Measurements from ENCODE around the gene MT3. TPM values are rescaled to one million over a fixed set of nuclear protein-coding genes. Genes with fewer than 3 reads are reported as not detected.

MT3 gene
- total and polyA plus RNA-seq, 2 of the 8 experiments (the other 6 are each of a cell fraction or from before 2014, with no cell fraction given), result 0.17 TPM; not detected in 1

GRCh38 chr16:56630134-56630533 lies 40.8 kb downstream of the MT3 start:
- peaks cover 8 to 22% of the 10 kb centered on the region in 2 experiments for H4K20me1 ChIP-seq (replicated peaks in 1 of 2; ENCODE audit: control insufficient read depth in 1 of 2, insufficient read depth in 2 of 2, low read length in 2 of 2)

More at GRCh38 chr16:56630134-56630533, 40.8 kb downstream of the MT3 start:
- no peak overlapping the region for H2BK20ac ChIP-seq (ENCODE audit: low read length)
- no peak overlapping the region for H3K4me2 ChIP-seq (ENCODE audit: insufficient read depth in 1 of 2, low read depth in 2 of 2, low read length in 2 of 2)
- no peak overlapping the region for H4K5ac ChIP-seq (ENCODE audit: insufficient read length, low read depth, low read length)
- H3K14ac ChIP-seq (ENCODE audit: insufficient read length), result no peak overlapping the region
- H3K27ac ChIP-seq (ENCODE audit: low read depth, low read length), result no peak overlapping the region
- H3K36me3 ChIP-seq (ENCODE audit: control insufficient read depth in 2 of 4, insufficient read depth in 4 of 4, low read length in 3 of 4), result no peaks in the 10 kb centered on the region; a peak in 1 of 8 replicates
- CTCF ChIA-PET (ENCODE audit: partially characterized antibody), result interaction anchor here (0.9 to 3.1 kb wide), 8 partner anchors 10 to 71 kb away, joined by 3 to 12 read pairs (median 6); no protein-coding TSS in a partner anchor
- H3K27me3 ChIP-seq (replicated peaks in 1 of 4; ENCODE audit: control insufficient read depth in 3 of 4, extremely low read depth in 1 of 4, insufficient read depth in 3 of 4, low read length in 3 of 4), result peaks cover 88 to 98% (median 96%) of the 10 kb centered on the region in 4 experiments
- no peak for TF ChIP-seq CBX5 (IDR thresholded peaks at IDR 0.05; ENCODE audit: low read depth, low read length)
- no peak for TF ChIP-seq TEAD4 (IDR thresholded peaks at IDR 0.05; ENCODE audit: low read depth, low read length)
- no peak for TF ChIP-seq KDM4A (IDR thresholded peaks at IDR 0.05; ENCODE audit: low read depth, low read length, severe bottlenecking)
- no peak for TF ChIP-seq ASH2L (IDR thresholded peaks at IDR 0.05; ENCODE audit: low read length)
- no peak for TF ChIP-seq POLR2AphosphoS5 (IDR thresholded peaks at IDR 0.05; ENCODE audit: low read depth, low read length)
- no peak for TF ChIP-seq CHD2 (IDR thresholded peaks at IDR 0.05; ENCODE audit: low read length)
- TF ChIP-seq SP2 (IDR thresholded peaks at IDR 0.05; ENCODE audit: low read length), result no peak
- no peak for TF ChIP-seq MAFK (IDR thresholded peaks at IDR 0.05; ENCODE audit: low read depth, low read length)
- TF ChIP-seq NRF1 (IDR thresholded peaks at IDR 0.05; ENCODE audit: low read depth, low read length), result no peak
- no peak for TF ChIP-seq SIN3A (conservative IDR thresholded peaks at IDR 0.05 in 1 of 2, IDR thresholded peaks at IDR 0.05 in 1 of 2; ENCODE audit: low read depth in 1 of 2, low read length in 2 of 2)
- TF ChIP-seq TBP (IDR thresholded peaks at IDR 0.05; ENCODE audit: low read depth, low read length), result no peak
- TF ChIP-seq HDAC2 (IDR thresholded peaks at IDR 0.05; ENCODE audit: borderline replicate concordance in 1 of 2, low read depth in 2 of 2, low read length in 2 of 2), result no peak
- TF ChIP-seq BRCA1 (IDR thresholded peaks at IDR 0.05; ENCODE audit: low read depth, low read length), result no peak
- H4K8ac ChIP-seq (ENCODE audit: extremely low read depth, insufficient read depth, low read length), result no peak overlapping the region
- no peaks in the 10 kb centered on the region for H3K79me1 ChIP-seq (ENCODE audit: low read depth, low read length)
- H3K79me2 ChIP-seq (ENCODE audit: control insufficient read depth in 1 of 2, insufficient read depth in 2 of 2, low read length in 2 of 2), result no peaks in the 10 kb centered on the region
- 80% methylated on average over 3 of the region's 3 CpGs; no CpG with 5 or more reads in 1 of the 2 experiments for WGBS, 2 experiments (ENCODE audit: extremely low coverage in 1 of 2, insufficient coverage in 1 of 2, insufficient read length in 1 of 2, insufficient replicate concordance in 2 of 2, low coverage in 1 of 2, low lambda C conversion rate in 2 of 2, missing lambda C conversion rate in 1 of 2)
- H3K9ac ChIP-seq (replicated peaks in 1 of 4; ENCODE audit: extremely low read depth in 1 of 4, low read depth in 3 of 4, low read length in 3 of 4), result no peak overlapping the region
- FAIRE-seq (no peak), DNase-seq (ENCODE audit: low read depth in 1 of 2, low spot score in 2 of 2) (no peak)
- H2AFZ ChIP-seq (ENCODE audit: low read length), result no peak overlapping the region
- H3K56ac ChIP-seq (replicated peaks; ENCODE audit: insufficient read length, low read depth, low read length), result no peak overlapping the region
- no peak overlapping the region for H2BK12ac ChIP-seq (ENCODE audit: low read depth, low read length)
- H4K91ac ChIP-seq (replicated peaks; ENCODE audit: insufficient read length, low read length), result no peak overlapping the region
- no peak overlapping the region for H2BK5ac ChIP-seq (ENCODE audit: low read depth, low read length)
- POLR2A ChIA-PET (ENCODE audit: partially characterized antibody), result interaction anchor here (0.8 to 1.8 kb wide), 6 partner anchors 11 to 55 kb away, joined by 3 to 6 read pairs (median 4); partner anchors contain the start of gene MT1X
- no peak overlapping the region for H2AK5ac ChIP-seq (ENCODE audit: low read depth, low read length)
- no peak overlapping the region for H2BK120ac ChIP-seq (replicated peaks; ENCODE audit: low read depth, low read length)
- peaks cover 7% of the 10 kb centered on the region; the same call in 1 of the 2 replicates for H3K23me2 ChIP-seq (ENCODE audit: low read depth, low read length)
- no peaks in the 10 kb centered on the region for H3K9me3 ChIP-seq (ENCODE audit: insufficient read depth in 2 of 2, low read depth in 1 of 2, low read length in 1 of 2)
- no peak overlapping the region for H3K4me3 ChIP-seq (ENCODE audit: extremely low read depth in 1 of 4, insufficient read depth in 2 of 4, low read depth in 3 of 4, low read length in 4 of 4)
- no peak overlapping the region for H3K18ac ChIP-seq (ENCODE audit: extremely low read depth, low read length)
- no peak overlapping the region for H3K23ac ChIP-seq (ENCODE audit: insufficient read length)
- H2BK15ac ChIP-seq (ENCODE audit: low read length), result no peak overlapping the region
- H3K4me1 ChIP-seq (replicated peaks in 1 of 4; ENCODE audit: control insufficient read depth in 3 of 4, insufficient read depth in 4 of 4, low read length in 3 of 4), result peaks cover 0 to 20% (median 14%) of the 10 kb centered on the region in 4 experiments; a peak in 6 of 7 replicates
- H3K4ac ChIP-seq (replicated peaks; ENCODE audit: insufficient read length, low read depth, low read length), result no peak overlapping the region

All from H1 (cell line).